ENCODE results near the gene NUAK2.

Gene NUAK2

DNA sequence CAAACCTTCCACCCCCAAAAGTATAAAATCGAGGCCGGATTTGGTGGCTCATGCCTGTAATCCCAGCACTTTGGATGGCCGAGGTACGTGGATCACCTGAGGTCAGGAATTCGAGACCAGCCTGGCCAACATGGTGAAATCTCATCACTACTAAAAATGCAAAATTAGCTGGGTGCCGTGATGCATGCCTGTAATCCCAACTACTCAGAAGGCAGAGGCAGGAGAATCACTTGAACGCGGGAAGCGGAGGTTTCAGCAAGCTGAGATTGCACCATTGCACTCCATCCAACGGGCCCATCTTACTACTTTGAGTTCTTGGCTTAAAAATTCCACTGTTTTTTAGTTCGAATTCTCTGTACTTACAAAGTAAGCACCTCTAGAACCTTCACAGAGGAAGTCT, 24.2 kb upstream of the NUAK2 start:
- no peak for FAIRE-seq

GRCh38 chr1:205344066-205344928, 22.8 kb upstream of the NUAK2 start:
- FAIRE-seq, result no peak

DNA sequence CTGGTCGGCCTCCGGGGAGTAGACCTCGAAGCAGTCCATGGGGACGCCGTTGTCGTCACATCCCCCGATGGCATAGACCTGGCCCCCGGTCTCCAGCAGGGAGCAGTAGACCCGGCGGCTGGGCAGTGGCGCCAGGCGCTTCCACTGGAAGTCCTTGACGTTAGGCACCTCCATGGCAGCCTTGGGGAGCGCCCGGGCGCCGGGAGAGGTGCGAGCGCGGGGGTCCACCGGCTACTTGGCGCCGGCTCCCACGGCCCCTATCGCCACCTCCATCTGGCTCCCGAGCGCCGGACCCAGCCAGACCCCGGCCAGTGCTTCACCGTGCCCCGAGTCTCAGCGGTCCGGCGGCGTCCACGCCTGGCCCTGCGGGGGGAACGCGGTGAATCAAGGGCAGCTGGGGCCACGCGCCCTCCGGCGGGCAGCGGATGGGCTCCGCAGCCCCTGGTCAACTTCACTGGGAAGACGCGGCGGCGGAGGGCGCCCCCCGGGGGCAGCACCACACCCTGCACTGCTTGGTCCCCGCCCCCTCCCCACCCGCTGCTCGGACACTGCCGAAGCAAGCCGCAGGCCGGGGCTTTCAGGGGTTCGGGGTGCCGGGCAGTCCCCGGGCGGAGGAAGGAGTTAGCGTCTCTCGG, 22.0 kb upstream of the NUAK2 start:
- FAIRE-seq, result no peak

DNA sequence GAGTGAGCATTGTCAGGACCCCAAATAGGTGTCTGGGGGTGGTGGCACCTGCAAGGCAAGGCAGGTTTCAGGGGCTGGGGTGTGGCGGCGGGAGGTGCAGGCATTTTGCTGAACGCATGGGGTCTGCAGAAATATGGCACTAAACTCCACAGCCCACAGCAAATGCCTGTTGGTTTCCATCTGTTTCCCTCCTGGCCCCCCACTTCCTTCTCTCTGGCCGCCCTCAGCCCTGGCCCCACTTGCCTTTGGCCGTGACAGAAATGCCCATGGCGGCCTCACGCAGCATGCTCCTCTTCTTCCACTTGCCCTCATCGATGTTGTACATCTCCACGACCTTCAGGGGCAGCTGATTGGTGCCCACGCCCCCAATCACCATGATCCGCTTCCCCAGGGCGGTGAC, 21.4 kb upstream of the NUAK2 start:
- FAIRE-seq, result no peak

DNA sequence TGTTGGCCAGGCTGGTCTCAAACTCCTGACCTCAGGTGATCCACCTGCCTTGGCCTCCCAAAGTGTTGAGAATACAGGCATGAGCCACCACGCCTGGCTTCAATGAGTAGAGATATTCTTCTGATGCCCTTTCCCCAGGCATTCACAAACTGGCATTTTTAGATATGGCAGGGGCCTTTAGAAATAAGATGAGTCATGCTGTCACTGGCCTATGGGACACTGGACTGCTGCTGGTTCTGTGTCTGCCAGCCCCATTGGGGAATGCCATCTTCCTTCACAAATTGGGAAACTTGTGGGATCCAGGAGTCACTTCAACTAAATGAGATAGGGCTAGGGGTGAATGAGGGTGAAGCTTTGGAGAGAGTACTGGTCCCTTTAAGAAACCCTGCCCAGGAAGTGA, 19.1 kb upstream of the NUAK2 start:
- no peak for FAIRE-seq

DNA sequence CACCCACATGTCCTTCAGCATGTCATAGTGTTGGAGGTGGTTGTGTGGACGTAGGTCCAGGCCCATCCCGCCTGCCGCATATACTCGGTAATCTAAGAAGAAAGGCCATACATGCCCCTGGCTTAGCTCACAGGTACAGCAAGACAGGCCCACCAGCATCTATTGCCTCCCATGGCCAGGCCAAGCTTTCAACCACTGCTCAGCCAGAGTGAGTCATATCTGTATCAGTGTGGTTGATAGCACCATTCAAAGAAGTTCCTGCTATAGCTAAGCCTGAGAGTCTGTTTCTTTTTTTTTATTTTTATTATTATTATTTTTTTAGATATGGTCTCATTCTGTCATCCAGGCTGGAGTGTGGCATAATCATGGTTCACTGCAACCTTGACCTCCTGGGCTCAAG, 18.2 kb upstream of the NUAK2 start:
- FAIRE-seq, result no peak

DNA sequence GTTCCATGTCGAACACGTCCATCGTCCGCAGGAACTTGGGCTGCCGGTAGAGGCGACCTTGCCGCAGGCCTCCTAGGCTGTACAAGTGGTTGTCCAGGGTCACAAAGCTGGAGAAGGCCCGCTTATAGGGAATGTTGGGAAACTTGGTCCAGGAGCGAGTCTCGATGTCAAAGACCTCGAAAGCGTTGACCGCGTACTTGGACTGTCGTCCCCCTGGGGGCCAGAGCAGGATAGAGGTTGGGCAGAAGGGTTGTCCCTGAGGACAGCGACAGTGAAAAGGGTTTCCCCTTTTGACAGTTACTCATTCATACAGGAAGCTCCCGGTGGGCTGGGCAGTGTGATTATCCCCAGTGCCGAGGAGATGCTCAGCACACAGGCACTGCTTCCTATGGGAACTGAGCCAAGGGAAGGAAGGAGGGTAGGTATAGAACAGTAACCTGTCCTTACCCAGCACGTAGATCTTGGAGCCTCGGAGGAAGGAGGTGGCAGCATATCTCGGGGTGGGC, 17.7 kb upstream of the NUAK2 start:
- FAIRE-seq, result no peak

- FAIRE-seq, result no peak
Observed at GRCh38 chr1:205338011-205338410, 16.5 kb upstream of the NUAK2 start.

GRCh38 chr1:205337481-205337880, 15.9 kb upstream of the NUAK2 start:
- FAIRE-seq, result no peak

GRCh38 chr1:205335692-205336091, 14.1 kb upstream of the NUAK2 start:
- peak; percentile 63 for FAIRE-seq

GRCh38 chr1:205332015-205332791, 10.7 kb upstream of the NUAK2 start:
- FAIRE-seq, result no peak

DNA sequence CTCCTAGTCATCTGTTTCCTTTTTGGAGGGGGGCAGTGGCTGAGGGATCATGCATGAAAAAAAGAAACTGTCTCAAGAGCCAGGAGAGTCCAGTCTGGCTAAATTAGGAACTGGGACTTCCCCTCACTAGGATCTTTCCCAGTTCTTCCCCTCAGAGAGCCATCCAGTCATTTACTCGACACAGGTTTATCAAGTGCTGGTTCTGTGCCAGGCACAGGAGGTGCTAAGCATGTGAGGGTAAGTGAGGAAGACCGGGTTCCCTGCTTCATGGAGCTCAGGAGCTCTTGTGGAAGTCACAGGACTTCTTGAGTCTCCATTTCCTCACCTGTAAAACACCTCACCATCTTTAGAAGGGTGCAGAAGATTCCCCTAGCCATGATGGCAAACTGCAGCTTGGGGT, 8.6 kb upstream of the NUAK2 start:
- FAIRE-seq, result no peak

- no peak for FAIRE-seq
Observed at GRCh38 chr1:205329719-205330118, 8.2 kb upstream of the NUAK2 start.

DNA sequence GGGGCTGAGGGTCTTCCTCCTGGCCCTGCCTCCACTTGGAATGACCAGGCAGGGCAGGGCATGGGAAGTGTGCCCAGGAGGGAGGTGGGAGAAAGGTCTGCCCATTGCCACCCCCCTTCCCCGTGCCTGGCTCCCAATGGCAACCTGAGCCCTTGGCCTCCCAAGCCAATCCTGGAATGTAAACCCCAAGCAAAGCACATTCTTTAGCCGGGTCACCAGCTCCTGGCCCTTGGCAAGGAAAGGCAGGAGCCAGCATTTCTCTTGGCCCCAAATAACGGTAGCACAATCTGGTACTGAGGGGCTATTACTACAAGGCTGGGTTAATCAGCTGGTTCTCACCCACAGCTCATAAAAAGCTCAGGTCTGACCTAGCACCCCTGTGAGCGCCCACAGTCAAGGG, 6.9 kb upstream of the NUAK2 start:
- FAIRE-seq, result no peak

DNA sequence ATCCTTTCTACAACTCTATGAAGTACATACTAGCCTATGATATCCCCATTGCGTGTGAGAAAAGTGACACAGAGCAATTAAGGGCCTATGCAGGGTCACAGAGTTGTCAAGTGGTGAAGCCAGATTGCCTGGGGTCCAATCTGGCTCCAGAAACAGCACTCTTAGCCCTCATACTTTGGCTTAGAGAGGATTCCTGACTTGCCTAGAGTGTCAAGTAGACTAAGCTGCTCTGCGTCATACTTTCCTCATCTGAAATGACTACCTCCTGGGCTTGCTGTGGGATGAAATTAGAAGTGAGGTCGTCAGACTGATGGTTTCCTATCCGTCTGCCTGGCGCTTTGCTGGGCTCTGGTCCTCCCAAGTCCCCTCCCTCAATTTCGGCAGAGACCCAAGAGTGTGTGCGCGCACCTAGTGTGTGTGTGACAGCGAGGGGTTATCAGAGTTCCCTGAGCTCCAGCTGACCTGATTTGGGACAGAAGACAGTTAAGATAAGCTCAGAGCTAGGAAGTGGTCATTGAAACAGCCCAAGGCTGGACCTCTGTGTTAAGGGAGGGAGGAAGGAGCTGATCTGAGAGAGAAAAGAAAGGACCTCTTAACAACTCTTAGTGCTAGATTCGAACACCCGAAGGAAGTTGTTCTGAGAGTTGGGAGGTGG, 5.4 kb upstream of the NUAK2 start:
- FAIRE-seq, result no peak

DNA sequence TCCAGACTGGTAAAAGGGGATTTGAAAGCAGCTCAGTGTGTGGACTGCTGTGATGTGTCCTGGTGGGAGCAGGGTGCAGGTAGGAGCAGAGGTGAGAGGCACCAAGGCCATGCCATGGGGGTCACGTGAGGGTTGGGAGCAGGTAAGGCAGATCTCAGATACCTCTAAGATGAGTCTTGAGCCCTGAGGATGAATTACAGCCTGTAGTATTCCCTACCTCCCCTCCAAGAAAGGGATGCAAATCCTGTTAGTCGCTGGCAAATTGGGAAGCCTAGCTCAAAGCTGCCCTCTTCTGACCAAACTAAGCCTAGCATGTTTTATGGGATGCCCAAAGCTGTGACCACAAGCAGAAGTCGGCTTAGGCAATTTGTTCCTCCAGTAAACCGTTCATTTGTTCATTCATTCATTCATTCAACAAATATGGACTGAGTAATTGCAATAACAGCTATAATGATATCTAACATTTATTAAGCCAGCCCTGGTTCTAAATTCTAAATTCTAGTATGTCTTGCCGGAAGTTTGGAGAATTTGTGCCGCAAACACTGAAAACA, 3.9 kb upstream of the NUAK2 start:
- peak; percentile 75 for FAIRE-seq

DNA sequence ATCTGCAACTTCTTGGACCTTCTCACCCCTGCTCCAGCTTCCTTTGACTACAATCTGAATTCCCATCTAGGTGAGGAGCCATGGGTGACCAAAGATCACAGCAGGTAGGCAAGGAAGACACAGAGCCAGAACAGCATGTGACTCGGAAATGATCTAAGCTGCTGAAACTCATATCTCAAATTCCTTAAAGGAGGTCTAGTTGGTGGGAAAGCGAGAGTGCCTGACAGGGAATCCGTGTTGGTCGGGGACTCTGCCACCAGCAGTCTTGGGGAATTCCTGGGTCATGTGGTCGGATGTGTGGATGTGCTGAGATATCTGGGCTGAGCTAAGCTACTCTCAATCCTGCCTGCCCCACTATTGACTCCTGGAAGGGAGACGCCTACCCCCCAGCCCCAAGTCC, 3.2 kb upstream of the NUAK2 start:
- FAIRE-seq, result peak; percentile 3

DNA sequence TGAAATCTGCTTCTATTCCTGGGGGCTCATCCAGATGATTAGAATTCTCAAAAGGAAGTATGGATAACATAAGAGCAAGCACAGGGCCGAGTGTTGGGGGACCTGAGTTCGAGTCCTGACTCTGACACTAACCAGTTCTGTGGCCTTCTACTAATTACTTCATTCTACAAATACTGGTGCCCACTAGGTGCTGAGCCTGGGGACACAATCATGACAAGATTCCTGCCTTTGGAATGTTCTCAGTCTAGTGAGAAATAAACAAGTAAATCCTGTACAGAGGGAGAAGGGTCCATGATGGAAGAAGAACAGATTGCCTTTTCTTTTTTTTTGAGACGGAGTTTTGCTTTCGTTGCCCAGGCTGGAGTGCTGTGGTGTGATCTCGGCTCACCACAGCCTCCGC, 2.2 kb upstream of the NUAK2 start:
- no peak for FAIRE-seq

- FAIRE-seq, result no peak
Observed at GRCh38 chr1:205321959-205322283, 376 bp upstream of the NUAK2 start.

DNA sequence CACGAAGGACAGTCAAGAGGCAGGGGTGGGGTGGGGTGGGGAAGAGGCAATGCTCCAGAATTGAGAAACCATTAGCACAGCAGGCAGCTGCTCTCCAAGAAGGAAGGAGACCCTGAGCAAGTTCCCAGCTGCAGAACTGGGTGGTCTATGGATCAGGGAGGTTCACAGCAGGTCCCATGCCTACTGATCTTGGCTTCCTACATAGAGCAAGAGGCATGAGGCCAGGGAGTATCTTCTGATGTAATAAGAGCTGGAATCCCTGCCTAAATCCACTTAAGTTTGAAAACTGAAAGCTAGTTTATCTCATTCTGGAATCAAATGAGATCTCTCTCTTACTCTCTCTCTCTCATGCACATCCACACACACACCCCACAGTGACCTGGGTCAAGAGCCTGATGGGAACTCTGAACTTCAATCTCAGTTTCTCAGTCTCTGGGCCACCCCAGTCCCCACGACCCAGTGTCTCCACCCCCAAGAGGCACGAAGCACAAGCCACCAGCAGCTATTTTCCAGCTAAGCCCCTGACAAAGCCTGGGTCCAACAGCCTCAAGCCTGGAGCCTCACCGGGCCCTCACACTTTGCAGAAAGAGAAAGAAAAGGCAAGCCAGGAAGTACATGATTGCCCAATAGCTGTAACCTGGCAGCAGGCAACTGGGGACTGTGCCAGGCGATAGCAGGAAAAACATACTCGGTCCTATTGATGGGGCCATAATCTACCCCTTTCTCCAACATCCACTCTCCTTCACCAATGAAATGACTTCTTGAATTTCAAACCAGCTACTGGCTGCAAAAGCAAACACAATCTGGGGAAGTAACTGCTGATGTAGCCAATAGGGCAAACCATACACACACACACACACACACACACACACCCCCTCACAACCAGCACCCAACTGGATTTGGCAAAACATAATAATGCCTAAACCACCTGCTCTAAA, 2.2 kb downstream of the NUAK2 start:
- FAIRE-seq, result no peak

DNA sequence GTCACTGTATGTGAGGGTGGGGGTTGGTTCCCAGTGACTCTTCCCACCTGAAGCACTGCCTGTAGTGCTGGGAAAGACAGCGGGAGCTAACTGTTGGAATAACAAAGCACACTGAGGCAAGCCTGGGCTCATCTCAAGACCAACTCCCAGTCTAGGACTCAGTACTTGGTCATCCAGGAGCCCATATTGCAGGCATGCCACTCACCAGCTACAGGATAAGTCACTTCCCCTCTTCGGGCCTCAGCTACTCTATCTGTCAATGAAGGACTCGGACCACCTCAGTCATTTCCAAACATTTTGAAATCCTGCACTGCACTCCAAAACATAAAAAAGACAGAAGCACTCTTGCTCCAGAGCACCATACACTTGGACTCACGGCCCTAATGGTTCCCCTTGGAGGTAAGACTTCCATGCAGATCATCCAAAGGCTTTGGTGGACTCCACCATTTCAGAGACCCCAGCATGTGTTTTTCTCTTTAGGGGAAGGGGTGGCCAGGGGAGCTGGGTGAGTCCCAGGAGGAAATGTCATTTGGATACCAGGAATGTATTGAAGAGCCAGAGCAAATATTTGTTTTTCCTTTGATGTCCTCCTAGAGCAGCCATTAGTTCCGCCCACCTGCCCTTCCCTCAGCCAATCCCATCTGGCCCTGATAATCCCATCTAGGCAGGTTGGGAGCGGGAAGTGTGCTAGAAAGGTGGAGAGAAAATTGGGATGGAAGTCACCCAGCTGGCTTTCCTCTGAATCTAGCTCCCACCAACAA, 3.1 kb downstream of the NUAK2 start:
- no peak for FAIRE-seq
